Effector memory CD8-positive, alpha-beta T cell (primary cell): ENCODE results near the gene TIAM2.
"Not testable (repeated sequence)": the region's sequence is repeated elsewhere in the genome, so short reads cannot be mapped to it uniquely, and the experiment has no call there.

Experiments
- ATAC-seq: fragments of 150-1000 bp; cut with Tn5 transposase; replicated peaks from 2 replicates; pipeline ENCODE4 v1.10.0; 2021; ENCODE audit warnings: mild to moderate bottlenecking, moderate library complexity
- DNase-seq, 3 experiments: peaks; one replicate each; pipeline ENCODE4 v3.0.0; 2021
- H3K27ac Mint-ChIP-seq, 2 donors: one replicate each; pipeline ENCODE4 v1.8.0; 2022; ENCODE audit warnings: mild to moderate bottlenecking in 2 of 2, mixed read lengths in 2 of 2, moderate library complexity in 2 of 2
- H3K27me3 Mint-ChIP-seq, 2 donors: one replicate each; pipeline ENCODE4 v1.8.0; 2022; ENCODE audit warnings: mixed read lengths in 2 of 2
- H3K36me3 Mint-ChIP-seq: one replicate; pipeline ENCODE4 v1.8.0; 2022; ENCODE audit warnings: mild to moderate bottlenecking, moderate library complexity, mixed read lengths; ENCODE audit not compliant: insufficient read depth
- H3K4me1 Mint-ChIP-seq, 2 donors: one replicate each; pipeline ENCODE4 v1.8.0; 2022; ENCODE audit warnings: low read depth in 2 of 2, mixed read lengths in 2 of 2
- H3K4me3 Mint-ChIP-seq, 2 donors: one replicate each; pipeline ENCODE4 v1.8.0; 2022; ENCODE audit warnings: mild to moderate bottlenecking in 2 of 2, mixed read lengths in 2 of 2, moderate library complexity in 2 of 2
- H3K9me3 Mint-ChIP-seq, 2 donors: one replicate each; pipeline ENCODE4 v1.8.0; 2022; ENCODE audit warnings: mixed read lengths in 2 of 2

The TIAM2 gene

GRCh38 chr6:155219858-155220301 is 224.8 kb downstream of the TIAM2 start:
- Mint-ChIP-seq H3K4me3 (no peak overlapping the region), H3K36me3 (peaks cover 6% of the 10 kb centered on the region), H3K27ac (no peak overlapping the region), H3K4me1 (peaks cover 13% of the 10 kb centered on the region in 2 donors), H3K27me3 (peaks cover 7 to 29% of the 10 kb centered on the region in 2 donors), H3K9me3 (no peaks in the 10 kb centered on the region)
- DNase-seq (no peak), ATAC-seq (no peak)

DNA sequence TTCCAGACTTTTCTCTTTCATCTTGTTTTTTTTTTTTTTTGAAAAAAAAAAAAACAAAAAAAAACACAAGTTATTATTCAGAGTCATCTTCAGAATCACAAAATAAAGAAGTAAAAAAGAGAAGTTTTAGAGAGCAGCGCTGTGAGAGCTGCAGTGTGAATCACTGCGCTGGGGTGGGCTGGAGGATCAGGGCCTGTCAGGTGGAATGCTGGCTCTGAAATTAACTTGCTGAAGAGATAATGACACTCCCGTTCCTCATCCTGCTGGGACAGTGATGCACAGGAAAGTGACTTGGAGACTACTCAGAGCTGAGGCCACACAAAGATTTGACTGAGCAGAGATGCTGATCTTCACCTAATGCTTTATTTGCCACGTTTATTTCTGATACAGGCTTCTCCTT is 226.0 kb downstream of the TIAM2 start:
- H3K4me3 Mint-ChIP-seq: no peak overlapping the region
- H3K36me3 Mint-ChIP-seq: peaks cover 6% of the 10 kb centered on the region
- ATAC-seq (no peak), DNase-seq (no peak)
- peaks cover 13 to 14% of the 10 kb centered on the region in 2 donors for H3K4me1 Mint-ChIP-seq
- peak overlapping the region in 1 of 2 donors; percentile 49 for H3K27ac Mint-ChIP-seq
- peaks cover 7 to 29% of the 10 kb centered on the region in 2 donors for H3K27me3 Mint-ChIP-seq
- H3K9me3 Mint-ChIP-seq: no peaks in the 10 kb centered on the region

DNA sequence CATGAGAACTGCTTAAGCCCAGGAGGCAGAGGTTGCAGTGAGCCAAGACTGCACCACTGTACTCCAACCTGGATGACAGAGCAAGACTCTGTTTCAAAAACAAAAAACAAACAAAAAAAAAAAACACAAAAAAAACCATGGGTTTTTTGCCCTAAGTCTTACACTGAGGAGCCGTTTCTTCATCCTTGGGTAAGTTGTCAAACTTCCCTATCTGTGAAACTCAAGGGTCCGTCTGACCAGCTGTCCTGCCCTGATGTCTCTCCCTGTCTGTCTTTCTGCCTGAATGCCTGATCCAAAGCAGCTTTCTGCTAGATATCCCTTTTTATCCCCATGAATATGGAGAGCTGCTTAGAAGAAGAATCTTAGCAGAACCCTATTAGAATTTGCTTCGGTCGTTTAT is 227.4 kb downstream of the TIAM2 start:
- no peak overlapping the region for H3K4me3 Mint-ChIP-seq
- H3K27ac Mint-ChIP-seq: no peak overlapping the region
- peaks cover 6% of the 10 kb centered on the region for H3K36me3 Mint-ChIP-seq
- DNase-seq: no peak
- peaks cover 0 to 25% of the 10 kb centered on the region in 2 donors for H3K27me3 Mint-ChIP-seq
- no peak for ATAC-seq
- no peaks in the 10 kb centered on the region for H3K9me3 Mint-ChIP-seq
- peaks cover 13 to 14% of the 10 kb centered on the region in 2 donors for H3K4me1 Mint-ChIP-seq

- Mint-ChIP-seq H3K27me3 (peaks cover 0 to 29% of the 10 kb centered on the region in 2 donors), H3K4me3 (peak overlapping the region; percentile 26 to 71), H3K27ac (peak overlapping the region; percentile 63 to 97), H3K4me1 (peaks cover 13 to 14% of the 10 kb centered on the region in 2 donors), H3K9me3 (no peaks in the 10 kb centered on the region), H3K36me3 (peaks cover 6% of the 10 kb centered on the region)
- ATAC-seq (peak; percentile 95), DNase-seq (peak; percentile 11 to 27 (median 16))
Measured at GRCh38 chr6:155223646-155224451, 228.7 kb downstream of the TIAM2 start.

DNA sequence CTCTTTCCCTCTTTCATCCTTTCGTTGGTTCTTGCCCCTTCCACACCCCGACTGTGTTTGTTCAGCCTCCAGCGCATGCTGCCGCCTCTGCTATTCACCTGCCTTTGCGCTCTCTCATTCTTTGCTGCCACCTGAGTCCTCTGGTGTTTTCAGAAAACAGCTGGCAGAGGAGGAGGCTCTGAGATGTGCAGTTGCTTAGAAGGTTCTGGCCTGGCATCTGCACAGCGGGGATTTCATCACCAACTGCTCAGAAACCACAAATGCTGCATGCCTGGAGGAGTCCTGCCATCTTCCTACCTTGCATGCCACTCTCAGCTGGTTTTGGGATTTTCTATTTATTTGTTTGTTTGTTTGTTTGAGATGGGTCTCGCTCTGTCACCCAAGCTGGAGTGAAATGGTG is 229.5 kb downstream of the TIAM2 start:
- Mint-ChIP-seq H3K27me3 (peaks cover 0 to 28% of the 10 kb centered on the region in 2 donors), H3K4me1 (peaks cover 12 to 14% of the 10 kb centered on the region in 2 donors), H3K9me3 (no peaks in the 10 kb centered on the region), H3K4me3 (peak overlapping the region in 1 of 2 donors; percentile 71), H3K36me3 (peaks cover 6% of the 10 kb centered on the region), H3K27ac (peak overlapping the region; percentile 63 to 97)
- ATAC-seq: no peak
- no peak for DNase-seq

- no peaks in the 10 kb centered on the region for H3K9me3 Mint-ChIP-seq
Measured at GRCh38 chr6:155227046-155227445, 231.9 kb downstream of the TIAM2 start.

GRCh38 chr6:155228546-155229166 is 233.5 kb downstream of the TIAM2 start:
- Mint-ChIP-seq H3K9me3 (no peaks in the 10 kb centered on the region), H3K4me1 (peaks cover 11 to 14% of the 10 kb centered on the region in 2 donors), H3K27me3 (peaks cover 0 to 26% of the 10 kb centered on the region in 2 donors), H3K4me3 (no peak overlapping the region), H3K36me3 (peaks cover 3% of the 10 kb centered on the region), H3K27ac (no peak overlapping the region)
- DNase-seq (no peak), ATAC-seq (no peak)

More at GRCh38 chr6:155227046-155227445, 231.9 kb downstream of the TIAM2 start:
- H3K36me3 Mint-ChIP-seq: peaks cover 3% of the 10 kb centered on the region
- no peak for DNase-seq
- H3K27ac Mint-ChIP-seq: no peak overlapping the region
- ATAC-seq: no peak
- H3K4me3 Mint-ChIP-seq: no peak overlapping the region
- peaks cover 11 to 14% of the 10 kb centered on the region in 2 donors for H3K4me1 Mint-ChIP-seq
- H3K27me3 Mint-ChIP-seq: peaks cover 0 to 26% of the 10 kb centered on the region in 2 donors

- H3K9me3 Mint-ChIP-seq, H3K36me3 Mint-ChIP-seq, DNase-seq, H3K4me3 Mint-ChIP-seq, H3K27ac Mint-ChIP-seq, ATAC-seq, H3K4me1 Mint-ChIP-seq: not testable (repeated sequence)
- peaks cover 5 to 34% of the 10 kb centered on the region in 2 donors for H3K27me3 Mint-ChIP-seq
Measured at GRCh38 chr6:155230975-155231374, 235.9 kb downstream of the TIAM2 start.

DNA sequence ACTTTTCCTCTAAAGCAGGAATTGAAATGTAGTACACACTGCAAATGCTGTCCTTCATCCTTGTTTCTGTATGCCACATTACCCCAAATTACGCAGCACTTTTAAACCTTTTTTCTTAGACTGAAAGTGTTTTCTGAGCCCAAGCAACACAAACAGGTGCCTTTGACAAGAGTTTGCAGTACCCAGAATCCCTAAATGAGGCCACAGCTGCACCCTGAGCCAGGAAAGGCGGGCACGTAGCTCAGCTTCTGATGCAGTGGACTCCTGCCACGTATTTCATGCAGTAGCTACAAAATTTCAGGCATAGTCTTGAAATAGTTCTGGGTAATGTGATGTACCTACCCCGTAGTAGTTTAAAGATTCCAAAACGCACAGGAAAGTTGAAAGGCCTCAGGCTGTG is 237.7 kb downstream of the TIAM2 start:
- Mint-ChIP-seq H3K4me1 (no peaks in the 10 kb centered on the region), H3K4me3 (no peak overlapping the region), H3K27ac (no peak overlapping the region), H3K36me3 (no peaks in the 10 kb centered on the region), H3K9me3 (no peaks in the 10 kb centered on the region), H3K27me3 (peaks cover 5 to 29% of the 10 kb centered on the region in 2 donors)
- ATAC-seq: no peak
- no peak for DNase-seq

DNA sequence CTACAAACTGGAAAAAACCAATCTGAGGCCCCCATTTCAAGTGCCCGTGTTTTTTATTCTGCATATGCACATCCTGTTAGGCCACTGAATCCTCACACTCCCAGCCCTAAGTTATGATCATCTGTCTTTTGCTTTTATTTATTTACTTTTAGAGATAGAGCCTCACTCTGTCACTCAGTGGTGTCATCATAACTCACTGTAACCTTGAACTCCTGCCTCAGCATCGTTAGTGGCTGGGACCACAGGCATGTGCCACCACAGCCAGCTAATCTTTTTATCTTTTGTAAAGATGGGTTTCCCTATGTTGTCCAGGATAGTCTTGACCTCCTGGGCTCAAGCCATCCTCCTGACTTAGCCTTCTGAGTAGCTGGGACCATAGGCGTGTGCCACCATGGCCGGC is 239.1 kb downstream of the TIAM2 start:
- Mint-ChIP-seq H3K27ac (peak overlapping the region in 1 of 2 donors; percentile 35), H3K36me3 (no peaks in the 10 kb centered on the region), H3K9me3 (peaks cover 0 to 9% of the 10 kb centered on the region in 2 donors), H3K4me1 (no peaks in the 10 kb centered on the region), H3K4me3 (no peak overlapping the region), H3K27me3 (peaks cover 5 to 34% of the 10 kb centered on the region in 2 donors)
- no peak for DNase-seq
- no peak for ATAC-seq

- Mint-ChIP-seq H3K27me3 (peaks cover 5 to 36% of the 10 kb centered on the region in 2 donors), H3K4me3 (no peak overlapping the region), H3K27ac (peak overlapping the region in 1 of 2 donors; percentile 35), H3K36me3 (no peaks in the 10 kb centered on the region), H3K4me1 (peaks cover 0 to 2% of the 10 kb centered on the region in 2 donors), H3K9me3 (peaks cover 0 to 9% of the 10 kb centered on the region in 2 donors)
- ATAC-seq (no peak), DNase-seq (no peak)
Measured at GRCh38 chr6:155234687-155235086, 239.6 kb downstream of the TIAM2 start.

DNA sequence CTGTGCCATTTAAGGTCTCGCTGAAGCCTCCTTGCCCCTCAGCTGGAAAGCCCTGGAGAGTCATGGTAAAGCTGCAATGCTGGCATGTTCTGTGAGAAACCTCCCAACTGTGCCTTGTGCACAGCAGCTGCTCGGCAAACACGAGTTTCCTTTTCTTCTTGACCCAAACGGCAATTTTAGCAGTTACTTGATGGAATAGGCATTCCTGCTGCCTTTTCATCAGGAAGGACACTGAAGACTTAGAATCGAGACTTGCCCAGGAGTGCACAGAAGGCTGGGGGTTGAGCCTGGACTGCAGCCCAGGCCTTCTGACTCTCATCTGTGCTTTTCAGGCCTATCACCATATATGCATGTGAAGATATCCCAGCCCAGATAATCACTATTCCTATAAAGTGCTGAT is 240.0 kb downstream of the TIAM2 start:
- ATAC-seq: no peak
- Mint-ChIP-seq H3K36me3 (no peaks in the 10 kb centered on the region), H3K27me3 (peaks cover 5 to 40% of the 10 kb centered on the region in 2 donors), H3K4me1 (peaks cover 0 to 2% of the 10 kb centered on the region in 2 donors), H3K27ac (no peak overlapping the region), H3K9me3 (peaks cover 0 to 9% of the 10 kb centered on the region in 2 donors), H3K4me3 (no peak overlapping the region)
- no peak for DNase-seq

GRCh38 chr6:155237613-155238012 is 242.5 kb downstream of the TIAM2 start:
- DNase-seq (no peak), ATAC-seq (no peak)
- peaks cover 0 to 9% of the 10 kb centered on the region in 2 donors for H3K9me3 Mint-ChIP-seq
- H3K27ac Mint-ChIP-seq: no peak overlapping the region
- H3K27me3 Mint-ChIP-seq: peaks cover 12 to 39% of the 10 kb centered on the region in 2 donors
- no peaks in the 10 kb centered on the region for H3K36me3 Mint-ChIP-seq
- H3K4me1 Mint-ChIP-seq: peaks cover 0 to 2% of the 10 kb centered on the region in 2 donors
- no peak overlapping the region for H3K4me3 Mint-ChIP-seq
